Putamen (tissue), 1 donor: ENCODE measurements around the gene C1orf198.

Source experiments
- DNase-seq: peaks from one replicate; pipeline ENCODE4 v3.0.0-alpha.2; 2016; ENCODE audit warnings: low spot score

Gene C1orf198, protein sequence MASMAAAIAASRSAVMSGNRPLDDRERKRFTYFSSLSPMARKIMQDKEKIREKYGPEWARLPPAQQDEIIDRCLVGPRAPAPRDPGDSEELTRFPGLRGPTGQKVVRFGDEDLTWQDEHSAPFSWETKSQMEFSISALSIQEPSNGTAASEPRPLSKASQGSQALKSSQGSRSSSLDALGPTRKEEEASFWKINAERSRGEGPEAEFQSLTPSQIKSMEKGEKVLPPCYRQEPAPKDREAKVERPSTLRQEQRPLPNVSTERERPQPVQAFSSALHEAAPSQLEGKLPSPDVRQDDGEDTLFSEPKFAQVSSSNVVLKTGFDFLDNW

DNA sequence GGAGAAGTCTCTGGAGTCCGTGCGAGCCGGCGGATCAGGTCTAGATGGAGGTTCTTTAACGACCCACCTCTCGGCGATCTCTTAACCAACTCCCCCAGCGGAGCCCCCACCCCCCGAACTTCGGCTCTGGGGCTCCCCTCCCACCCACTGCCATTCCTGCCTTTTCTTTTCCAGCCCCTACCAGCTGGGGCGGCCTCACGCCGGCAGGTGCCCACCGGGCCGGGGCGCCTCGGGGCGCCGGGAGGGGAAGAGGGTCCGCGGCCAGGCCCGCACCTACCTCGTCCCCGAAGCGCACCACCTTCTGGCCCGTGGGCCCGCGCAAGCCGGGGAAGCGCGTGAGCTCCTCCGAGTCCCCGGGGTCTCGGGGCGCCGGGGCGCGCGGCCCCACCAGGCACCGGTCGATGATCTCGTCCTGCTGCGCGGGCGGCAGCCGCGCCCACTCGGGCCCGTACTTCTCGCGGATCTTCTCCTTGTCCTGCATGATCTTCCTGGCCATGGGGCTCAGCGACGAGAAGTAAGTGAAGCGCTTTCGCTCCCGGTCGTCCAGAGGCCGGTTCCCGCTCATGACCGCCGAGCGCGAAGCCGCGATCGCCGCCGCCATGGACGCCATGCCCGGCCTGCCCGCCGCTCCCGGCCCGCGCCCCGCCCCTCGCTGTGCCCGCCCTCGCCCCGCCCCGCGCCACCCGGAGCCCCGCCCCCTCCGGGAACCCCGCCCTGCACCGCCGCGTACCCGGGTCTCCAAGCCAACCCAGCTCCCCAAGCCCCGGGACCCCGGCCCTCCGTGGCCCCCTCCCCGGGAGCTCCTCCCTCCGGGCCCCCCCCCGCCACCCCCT is at the start of gene C1orf198:
Gene C1orf198, minus strand, starts transcription at position 619 of the 833 bp plus-strand sequence. Its CDS starts 9 bp downstream, at position 610.
- DNase-seq: no peak

DNA sequence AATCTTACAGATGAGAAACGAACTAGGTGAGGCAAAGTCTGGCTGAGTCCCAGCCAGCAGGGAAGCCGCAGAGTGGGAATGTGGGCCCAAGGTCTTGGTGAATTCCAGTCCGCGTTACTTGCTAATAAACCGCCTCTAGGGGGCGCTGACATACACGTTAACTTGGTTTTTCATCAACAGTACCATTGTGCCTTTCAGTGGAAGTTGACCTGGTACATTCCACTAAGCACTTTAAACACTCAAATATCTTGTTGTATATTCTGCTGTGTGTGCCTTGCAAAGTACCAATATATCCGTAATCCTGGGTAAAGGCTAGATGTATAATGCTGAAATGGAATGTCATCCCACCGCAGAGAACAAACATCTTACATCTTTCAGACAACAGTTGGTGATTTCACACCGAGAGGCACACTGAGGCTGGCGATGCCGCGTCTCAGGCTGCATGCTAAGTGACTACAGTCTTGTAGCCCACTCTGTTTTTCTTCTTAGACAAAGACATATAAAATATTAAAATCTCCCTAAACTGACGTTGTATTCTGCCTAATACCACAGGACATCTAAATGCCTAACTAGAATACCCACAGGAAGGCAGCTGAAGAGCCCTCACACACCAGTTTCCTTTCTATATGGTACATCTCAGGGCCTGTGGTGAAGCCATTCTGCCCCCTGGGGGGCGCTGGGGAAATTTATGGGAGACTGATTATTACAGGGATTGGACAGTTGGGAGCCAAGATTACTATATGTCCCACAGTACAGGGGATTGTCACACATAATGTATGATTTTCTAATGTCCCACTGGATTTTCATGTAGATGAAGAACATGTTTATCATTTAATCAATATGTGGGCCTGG is 49.2 kb upstream of the C1orf198 start:
- DNase-seq: peak; percentile 71

DNA sequence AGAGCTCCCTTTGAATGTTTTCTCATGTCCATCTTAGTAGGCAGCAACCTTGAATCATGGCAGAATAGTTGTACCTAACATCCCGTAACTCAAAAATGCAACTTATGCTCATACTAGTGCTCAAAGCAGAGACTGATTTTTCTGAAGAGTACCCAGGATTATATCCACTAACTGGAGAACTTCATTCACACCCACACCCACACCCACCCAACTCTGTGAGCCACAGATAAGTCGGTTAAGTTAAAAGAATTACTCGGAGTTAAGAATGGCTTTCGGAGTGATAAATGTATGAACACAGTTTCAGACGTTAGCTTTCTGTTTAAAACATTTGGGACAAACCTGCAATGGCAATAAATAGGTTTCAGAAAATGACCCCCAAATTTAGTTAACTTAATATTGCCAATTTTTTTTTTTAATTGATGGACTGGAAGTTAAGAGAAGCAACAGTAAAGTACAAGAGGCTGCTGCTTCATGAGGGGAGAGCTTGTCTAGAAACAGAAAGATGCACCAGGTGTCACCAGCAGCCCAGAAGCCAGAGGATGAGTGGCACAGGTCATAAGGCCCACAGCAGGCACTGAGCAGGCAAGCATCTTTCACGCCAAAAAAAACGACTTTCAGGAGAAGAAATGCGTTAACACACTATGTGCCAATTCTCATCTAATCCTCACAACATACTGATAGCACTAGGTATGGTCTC is 48.4 kb upstream of the C1orf198 start:
- DNase-seq: no peak

DNA sequence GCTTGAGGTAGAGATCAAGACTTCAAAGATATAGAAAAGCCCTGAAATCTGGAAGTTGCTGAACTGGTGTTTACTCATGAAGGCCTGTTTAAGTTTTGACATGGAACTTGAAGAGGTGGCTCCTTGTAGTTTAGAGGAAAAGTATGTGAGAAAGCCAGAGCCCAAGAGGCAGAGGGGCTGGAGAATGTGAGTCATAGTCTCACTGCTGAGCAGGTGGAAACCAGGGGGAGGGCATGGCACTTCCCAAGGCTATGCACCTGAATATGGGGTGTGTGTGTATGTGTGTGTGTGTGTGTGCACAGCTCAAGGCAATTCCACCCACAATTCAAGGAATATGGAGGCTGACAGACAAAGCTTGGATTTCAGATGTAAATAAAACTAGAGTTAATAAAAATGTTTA is 46.8 kb upstream of the C1orf198 start:
- DNase-seq: no peak

DNA sequence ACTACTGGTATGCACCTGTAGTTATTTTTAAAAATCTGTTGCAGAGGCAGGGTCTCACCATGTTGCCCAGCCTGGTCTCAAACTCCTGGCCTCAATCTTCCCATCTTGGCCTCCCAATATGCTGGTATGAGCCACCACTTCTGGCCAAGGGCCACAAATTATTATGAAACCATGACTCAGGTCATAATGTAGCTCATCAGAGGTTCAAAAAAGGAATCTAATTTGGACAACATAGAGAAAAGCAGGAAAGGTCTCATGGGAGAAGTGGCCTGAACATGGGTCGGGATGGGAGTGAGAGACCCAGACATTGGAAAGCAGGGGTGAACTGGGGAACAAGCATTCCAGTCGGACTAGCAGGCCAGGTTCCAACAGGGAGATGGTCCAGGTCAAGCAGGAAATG is 45.2 kb upstream of the C1orf198 start:
- DNase-seq: no peak

DNA sequence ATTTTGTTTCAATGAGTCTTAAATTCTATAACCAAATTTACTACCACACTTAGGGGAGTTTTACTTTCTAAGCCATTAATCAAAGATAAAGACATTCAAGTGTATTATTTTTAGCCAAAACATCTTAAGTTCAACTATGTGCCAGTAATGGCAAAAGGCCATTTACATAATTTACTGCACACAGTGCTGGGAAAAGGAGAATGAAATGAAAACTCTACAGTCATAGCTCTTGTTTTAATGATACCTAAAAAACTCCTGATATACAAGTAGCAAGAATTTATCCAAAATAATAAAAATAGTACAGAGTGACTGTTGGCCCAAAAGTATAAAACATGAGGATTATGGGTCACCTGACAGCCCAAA is 42.4 kb upstream of the C1orf198 start:
- no peak for DNase-seq

DNA sequence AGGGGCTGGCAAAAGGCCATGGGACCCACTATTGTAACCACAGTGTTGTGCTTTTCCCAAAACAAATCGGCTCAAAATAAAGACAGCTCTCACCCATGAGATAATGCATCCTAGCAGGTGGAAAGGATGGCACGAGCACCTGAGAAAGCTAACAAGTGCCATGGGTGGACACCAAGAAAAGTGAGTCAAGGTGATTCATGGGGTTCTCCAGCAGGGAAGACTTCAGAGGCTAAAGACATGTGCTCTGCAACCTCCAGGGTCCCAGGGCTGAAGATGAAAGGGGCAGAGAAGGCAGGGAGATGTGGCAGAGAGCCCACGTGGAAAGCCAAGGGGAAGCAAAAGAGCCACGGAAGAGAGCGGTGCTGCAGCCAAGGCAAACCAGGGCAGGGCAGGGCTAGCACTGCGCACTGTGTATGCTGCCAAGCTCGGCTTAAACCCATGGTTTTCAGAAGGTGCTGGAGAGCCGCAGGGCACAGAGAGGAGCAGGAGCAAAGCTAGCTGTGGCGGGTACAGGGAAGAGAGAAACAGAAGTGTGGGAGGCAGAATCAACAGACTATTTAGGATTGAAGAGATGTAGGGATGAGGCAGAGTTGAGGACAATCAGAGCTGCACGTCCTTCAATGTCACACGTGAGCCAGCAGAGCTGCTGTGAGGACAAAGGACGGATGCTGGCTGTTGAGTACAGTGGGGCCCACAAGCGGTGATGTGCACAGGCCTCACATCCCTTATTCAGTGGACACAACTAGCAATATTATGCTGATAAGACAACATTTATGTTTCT is 41.8 kb upstream of the C1orf198 start:
- peak; percentile 67 for DNase-seq

DNA sequence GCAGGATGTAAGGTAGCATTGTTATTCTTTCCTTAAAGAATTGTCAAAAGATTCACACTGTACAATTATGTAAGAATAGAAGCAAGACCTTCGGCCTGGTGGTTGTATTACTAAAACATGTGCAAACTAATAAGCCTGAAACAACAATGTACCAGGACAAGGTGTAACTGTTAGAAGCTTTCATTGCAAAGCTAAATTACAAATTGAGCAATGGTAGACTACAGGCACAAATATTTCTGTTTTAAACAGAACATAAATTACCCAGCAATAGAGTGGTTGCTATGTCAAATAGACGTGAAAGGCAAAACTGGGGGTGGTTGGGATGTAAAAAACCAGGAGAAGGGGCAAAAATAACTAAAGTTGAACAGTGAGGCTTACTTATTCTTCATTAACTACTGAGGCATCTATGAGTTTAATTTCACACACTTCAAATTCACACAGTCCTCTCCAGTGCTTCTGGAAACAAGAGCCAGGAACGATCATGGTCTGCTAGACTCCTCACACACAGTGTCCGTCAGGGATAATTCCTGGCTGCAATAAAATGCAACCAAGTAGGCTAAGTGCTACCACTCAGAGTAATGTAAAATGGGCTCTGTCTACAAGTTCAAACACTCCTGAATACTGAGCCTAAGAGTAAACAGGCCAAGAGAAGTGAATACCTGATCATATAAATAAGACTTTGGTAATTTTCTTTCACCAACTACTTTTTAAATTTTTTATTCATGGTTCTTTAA is 39.3 kb upstream of the C1orf198 start:
- no peak for DNase-seq

DNA sequence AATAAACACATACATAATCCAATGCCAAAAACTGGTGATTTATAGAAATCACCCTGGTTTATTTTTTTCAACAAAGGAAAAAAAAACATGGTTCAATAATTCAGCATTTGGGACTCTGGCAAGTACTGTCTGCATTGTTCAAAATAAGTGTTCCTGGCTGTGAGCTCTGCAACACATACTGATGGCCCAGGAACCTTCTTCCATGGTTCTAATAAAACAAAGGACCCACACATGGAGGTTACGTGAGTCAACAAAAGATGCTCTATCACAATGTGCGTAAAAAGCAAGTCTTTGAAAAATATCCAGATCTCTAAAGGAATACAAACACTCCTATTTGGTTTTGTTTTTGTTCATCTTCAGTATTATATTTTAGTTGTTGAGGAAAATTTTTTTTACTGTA is 37.9 kb upstream of the C1orf198 start:
- DNase-seq: no peak

DNA sequence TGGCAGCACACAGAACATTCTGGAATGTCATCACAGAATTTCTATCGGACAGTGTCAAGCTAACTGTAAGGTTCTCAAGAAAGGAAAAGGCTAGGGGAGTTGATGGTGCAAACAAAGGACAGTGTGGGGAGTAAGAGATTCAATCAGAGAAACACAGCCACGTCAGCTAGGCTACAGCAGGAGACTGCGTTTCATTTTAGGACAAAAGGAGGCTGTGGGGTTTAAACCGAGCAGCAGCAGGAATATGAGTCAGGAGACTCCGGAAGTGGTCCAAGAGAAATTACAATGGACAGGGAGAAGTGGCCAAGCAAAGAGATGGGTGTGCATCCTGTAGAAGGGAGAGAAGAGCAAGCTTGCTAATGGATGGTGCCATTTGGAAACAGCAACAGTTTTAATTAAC is 37.4 kb upstream of the C1orf198 start:
- no peak for DNase-seq

DNA sequence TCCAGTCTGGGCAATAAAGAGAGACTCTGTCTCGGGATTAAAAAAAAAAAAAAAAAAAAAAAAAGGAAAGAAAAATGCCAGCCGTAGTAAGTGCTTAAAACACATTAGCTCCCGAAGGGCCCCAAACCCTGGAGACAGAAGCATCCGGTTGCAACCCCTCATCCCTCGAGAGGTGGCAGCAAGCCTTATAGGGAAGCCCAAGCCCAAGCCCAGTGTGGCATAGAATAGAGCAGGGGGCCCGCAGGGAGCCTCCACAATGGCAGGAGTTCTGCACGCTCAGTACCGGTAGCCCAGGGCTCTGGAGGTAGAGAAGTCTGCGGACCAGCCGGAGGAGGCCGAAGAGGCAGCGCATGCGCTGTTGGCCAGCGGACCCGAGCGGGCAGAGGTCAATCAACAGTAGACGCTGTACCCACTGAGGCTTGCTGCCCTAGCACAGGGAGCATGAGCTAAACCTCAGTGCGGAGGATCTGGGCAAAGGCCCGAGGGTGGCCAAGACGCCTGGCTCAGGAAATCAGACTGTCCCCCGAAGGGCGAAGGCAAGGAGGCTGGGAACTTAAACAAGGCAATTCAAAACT is 34.1 kb upstream of the C1orf198 start:
- DNase-seq: no peak

DNA sequence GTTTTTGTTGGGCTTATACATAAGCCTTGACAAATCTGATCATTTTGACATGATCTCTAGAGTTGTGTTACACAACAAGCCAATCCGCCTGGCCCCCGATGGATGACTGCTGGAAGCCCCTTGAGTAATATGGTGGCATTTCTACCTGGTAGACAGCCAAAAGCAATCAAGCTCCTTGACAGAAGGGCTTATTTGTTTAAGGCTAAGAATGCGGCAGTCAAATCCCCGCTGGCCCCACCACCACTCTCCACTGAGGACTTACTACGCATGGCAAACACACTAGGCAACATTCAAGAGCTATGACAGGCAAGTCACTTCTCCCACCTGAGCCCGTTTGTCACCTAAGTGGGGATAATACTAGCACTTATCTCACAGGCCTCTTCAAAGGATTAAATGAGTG is 33.4 kb upstream of the C1orf198 start:
- no peak for DNase-seq

DNA sequence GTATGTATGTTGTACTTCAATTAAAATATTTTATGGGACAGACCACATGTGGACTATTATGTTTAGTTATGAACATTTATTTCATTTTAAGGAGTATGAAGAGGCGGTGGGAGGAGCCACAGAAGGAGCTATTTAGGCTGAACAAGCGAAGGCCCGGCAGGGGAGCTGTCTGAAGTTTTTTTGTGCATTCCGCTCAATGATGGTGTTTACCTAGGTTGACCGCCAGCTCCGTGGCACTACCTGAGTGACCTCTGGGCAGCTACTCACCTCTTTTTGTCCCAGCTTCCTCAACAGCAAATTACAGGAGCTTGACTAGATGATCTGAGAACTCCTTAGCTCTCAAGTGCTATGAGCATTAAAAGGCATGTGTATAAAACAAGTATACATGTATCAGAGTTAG is 32.7 kb upstream of the C1orf198 start:
- DNase-seq: no peak

DNA sequence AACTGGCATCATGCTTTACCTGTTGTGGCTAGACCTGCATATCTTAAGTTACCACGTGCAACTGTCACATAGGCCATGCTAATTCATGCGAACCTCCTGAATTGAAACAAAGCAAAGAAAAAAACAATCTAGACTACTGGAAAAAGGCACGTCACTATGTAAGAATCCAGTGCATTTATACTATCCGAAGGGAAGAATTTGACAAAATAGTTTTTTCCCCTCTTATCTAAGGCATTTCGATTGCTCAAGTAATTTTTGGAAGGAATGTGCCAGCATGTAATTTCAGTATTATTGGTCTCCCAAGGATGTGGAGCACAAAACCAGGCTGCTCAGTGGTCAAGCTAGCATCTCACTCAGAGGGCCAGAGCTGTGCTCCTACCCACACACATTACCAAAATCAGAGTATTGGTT is 31.5 kb upstream of the C1orf198 start:
- DNase-seq: no peak

DNA sequence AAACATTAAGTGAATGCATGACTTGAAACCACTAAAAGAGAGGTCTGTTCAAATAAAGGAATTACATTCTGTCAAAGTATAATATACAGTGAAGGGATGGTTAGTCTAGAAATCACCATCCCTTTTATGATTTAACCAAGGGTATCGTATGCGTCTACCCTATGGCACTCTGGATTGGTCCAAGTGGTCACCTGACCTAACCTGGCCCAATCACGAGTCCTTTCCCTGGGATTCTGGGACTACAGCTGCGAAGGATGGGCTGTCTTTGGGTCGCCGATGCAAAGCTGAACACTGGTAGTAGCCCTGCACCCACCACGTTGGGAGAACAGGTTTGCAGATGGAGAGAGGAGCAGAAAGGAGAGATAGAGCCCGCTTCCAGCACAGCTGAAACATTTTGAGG is 30.4 kb upstream of the C1orf198 start:
- DNase-seq: no peak

DNA sequence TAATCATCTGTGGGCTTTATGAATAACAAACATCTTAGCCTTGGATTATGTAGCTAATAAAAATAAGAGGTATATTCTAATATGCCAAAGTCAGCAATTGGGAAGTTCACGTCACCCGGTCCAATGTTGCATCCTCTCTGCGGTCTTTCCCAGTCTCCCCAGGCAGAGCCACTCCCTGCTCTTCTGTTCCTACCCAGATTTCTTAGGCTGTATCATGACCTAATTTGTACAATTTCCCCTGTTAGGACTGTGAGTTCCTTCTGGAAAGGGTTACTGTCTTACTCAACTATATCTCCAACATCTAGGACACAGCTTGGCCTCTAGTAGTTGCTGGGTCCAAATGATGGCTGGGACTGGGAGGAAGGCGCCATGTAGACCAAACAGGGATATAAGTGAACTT is 29.8 kb upstream of the C1orf198 start:
- no peak for DNase-seq

DNA sequence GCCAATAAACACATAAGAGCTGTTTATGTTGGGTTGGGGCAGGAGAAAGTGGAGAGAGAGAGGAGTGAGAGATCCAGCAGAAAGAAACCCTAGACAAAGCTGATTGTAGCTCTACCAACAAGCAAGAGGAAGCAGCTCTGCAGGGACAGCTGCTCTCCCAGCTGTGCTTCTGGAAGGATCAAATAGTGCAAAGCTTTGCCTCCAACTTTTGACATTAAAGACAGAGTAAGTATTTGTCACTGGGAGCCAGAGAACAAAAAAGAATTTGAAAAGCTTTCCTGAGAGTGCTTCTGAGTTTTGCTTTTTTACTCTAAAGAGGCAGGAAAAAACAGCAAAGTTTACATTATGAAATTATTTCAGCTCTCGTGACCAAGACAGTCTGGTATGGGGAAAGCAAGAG is 28.5 kb upstream of the C1orf198 start:
- no peak for DNase-seq

DNA sequence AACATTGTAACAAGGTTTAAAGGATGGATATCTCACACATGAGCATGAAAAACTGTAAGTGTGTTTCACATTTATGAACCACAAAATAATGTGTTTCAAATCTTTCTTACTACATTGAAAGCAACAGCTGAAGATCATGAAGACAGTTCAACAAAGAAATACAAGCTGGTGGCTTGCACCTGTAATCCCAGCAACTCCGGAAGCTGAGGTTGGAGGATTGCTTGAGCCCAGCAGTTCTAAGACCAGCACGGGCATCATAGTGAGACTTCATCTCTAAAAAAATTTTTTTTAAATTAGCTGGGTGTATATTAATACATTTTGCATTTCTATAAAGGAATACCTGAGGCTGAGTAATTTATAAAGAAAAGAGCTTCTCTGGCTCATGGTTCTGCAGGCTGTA is 27.1 kb upstream of the C1orf198 start:
- no peak for DNase-seq

DNA sequence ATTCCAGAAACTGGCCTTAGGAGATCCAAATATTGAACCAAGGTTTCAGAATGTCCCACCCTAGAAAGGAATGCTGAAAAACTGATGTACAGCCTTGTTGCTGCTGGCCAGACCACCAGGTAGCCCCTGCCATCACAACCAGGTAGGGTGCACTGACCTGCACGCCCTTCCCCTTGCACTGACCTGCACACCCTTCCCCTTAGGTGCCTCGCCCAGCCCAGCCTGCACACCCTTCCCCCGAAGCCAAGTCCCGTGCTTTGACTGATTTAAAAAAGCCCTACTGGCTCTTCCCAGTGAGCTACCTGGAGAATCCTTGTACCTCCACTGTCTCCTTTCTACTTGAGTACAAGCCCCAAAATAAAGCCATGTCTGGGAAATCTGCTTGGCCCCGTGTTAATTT is 26.3 kb upstream of the C1orf198 start:
- DNase-seq: no peak

DNA sequence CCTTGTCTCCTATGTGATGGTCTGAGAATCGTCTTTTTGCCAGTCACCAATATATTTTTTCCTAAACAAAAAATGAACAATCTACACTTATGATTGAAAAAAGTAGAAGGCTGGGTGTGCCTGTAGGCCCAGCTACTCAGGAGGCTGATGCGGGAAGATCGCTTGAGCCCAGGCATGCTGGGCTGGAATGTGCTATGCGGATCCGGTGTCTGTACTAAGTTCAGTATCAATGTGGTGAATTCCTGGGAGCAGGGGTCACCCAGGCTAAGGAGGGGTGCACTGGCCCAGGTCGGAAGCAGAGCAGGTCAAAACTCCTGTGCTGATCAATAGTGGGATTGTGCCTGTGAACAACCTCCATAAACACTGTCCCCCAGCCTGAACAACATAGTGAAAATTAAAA is 25.7 kb upstream of the C1orf198 start:
- DNase-seq: no peak
